Breast epithelium (tissue), 4 donors: ENCODE measurements around the gene SYNGR4. TPM values are rescaled to one million over a fixed set of nuclear protein-coding genes. Genes with fewer than 3 reads are reported as not detected.

Experiments
- DNase-seq, 2 donors: peaks; one replicate each; pipeline ENCODE4 v3.0.0-alpha.2; 2019; ENCODE audit warnings: low spot score in 2 of 2
- H3K27ac ChIP-seq, 2 donors: fragments of 200-600 bp; sonication (generic) in 1 of 2; one replicate each; pipeline ENCODE4 v1.5.1; 2016 to 2019; ENCODE audit warnings: mild to moderate bottlenecking in 1 of 2
- H3K27me3 ChIP-seq, 2 donors: fragments of 200-600 bp; sonication (generic) in 1 of 2; one replicate each; pipeline versions ENCODE4 v1.5.1 to v1.6.0; 2017 to 2019; ENCODE audit warnings: control low read depth in 1 of 2, mild to moderate bottlenecking in 1 of 2
- H3K36me3 ChIP-seq: fragments of 200-600 bp; one replicate; pipeline ENCODE4 v1.5.1; 2019
- H3K4me1 ChIP-seq, 2 donors: fragments of 200-600 bp; sonication (generic); one replicate each; pipeline ENCODE4 v1.5.1; 2016 to 2019; ENCODE audit warnings: control low read depth in 1 of 2
- H3K4me3 ChIP-seq, 3 donors: fragments of 200-600 bp; sonication (generic); 1 replicate in 2 of 3; 2 replicates in 1 of 3; pipeline ENCODE4 v1.5.1; 2016 to 2019; ENCODE audit warnings: mild to moderate bottlenecking in 3 of 3, moderate library complexity in 2 of 3
- H3K9me3 ChIP-seq, 2 donors: fragments of 200-600 bp; sonication (generic) in 1 of 2; one replicate each; pipeline ENCODE4 v1.5.1; 2016 to 2019; ENCODE audit warnings: control low read depth in 1 of 2
- POLR2A ChIP-seq: fragments of 450-650 bp; IDR thresholded peaks from one replicate; pipeline ENCODE4 v1.6.1; 2016; ENCODE audit warnings: antibody characterized with exemption, mild to moderate bottlenecking, moderate library complexity
- POLR2AphosphoS5 ChIP-seq, 3 donors: sonication (generic); formaldehyde crosslinking; IDR thresholded peaks; one replicate each; pipeline ENCODE4 v1.6.1; 2017; ENCODE audit warnings: antibody characterized with exemption in 3 of 3
- intact Hi-C: fragments of 100-400 bp; cut with DNase I; formaldehyde crosslinking; loops from one replicate; pipeline ENCODE4 v1.15.1; 2023; ENCODE audit warnings: low total_unique reads
- total RNA-seq, 3 donors: library from RNA; depleted of rRNA; stranded (reverse); fragments of >200 nt; gene quantifications; one replicate each; pipeline ENCODE4 v1.1.0, GENCODE V29; 2016
- TF ChIP-seq, protein P1 (sequence below), 3 donors: fragments of 450-650 bp; IDR thresholded peaks; one replicate each; pipeline ENCODE4 v1.5.1; 2016 to 2017; ENCODE audit warnings: antibody characterized with exemption in 3 of 3, mild to moderate bottlenecking in 3 of 3, moderate library complexity in 3 of 3

Gene SYNGR4
- total RNA-seq, 3 donors from 2014 or later, result not detected

GRCh38 chr19:48413879-48414587, 49.9 kb downstream of the SYNGR4 start:
- Histone ChIP-seq H3K27me3 (peaks cover 0 to 4% of the 10 kb centered on the region in 2 donors), H3K36me3 (no peaks in the 10 kb centered on the region), H3K27ac (no peak overlapping the region), H3K9me3 (no peaks in the 10 kb centered on the region), H3K4me3 (peak overlapping the region in 2 of 3 donors; percentile 34 to 49), H3K4me1 (no peaks in the 10 kb centered on the region)
- DNase-seq, result no peak
- intact Hi-C loops, result no loop called here
- TF ChIP-seq, protein P1, sequence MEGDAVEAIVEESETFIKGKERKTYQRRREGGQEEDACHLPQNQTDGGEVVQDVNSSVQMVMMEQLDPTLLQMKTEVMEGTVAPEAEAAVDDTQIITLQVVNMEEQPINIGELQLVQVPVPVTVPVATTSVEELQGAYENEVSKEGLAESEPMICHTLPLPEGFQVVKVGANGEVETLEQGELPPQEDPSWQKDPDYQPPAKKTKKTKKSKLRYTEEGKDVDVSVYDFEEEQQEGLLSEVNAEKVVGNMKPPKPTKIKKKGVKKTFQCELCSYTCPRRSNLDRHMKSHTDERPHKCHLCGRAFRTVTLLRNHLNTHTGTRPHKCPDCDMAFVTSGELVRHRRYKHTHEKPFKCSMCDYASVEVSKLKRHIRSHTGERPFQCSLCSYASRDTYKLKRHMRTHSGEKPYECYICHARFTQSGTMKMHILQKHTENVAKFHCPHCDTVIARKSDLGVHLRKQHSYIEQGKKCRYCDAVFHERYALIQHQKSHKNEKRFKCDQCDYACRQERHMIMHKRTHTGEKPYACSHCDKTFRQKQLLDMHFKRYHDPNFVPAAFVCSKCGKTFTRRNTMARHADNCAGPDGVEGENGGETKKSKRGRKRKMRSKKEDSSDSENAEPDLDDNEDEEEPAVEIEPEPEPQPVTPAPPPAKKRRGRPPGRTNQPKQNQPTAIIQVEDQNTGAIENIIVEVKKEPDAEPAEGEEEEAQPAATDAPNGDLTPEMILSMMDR (IDR thresholded peaks at IDR 0.05), result no peak
- TF ChIP-seq POLR2A (no peak), POLR2AphosphoS5 (IDR thresholded peaks at IDR 0.05) (no peak)

GRCh38 chr19:48415395-48415794, 51.2 kb downstream of the SYNGR4 start:
- Histone ChIP-seq H3K27me3 (peaks cover 0 to 4% of the 10 kb centered on the region in 2 donors), H3K4me3 (peak overlapping the region; percentile 3 to 49 (median 34)), H3K4me1 (no peaks in the 10 kb centered on the region), H3K36me3 (no peaks in the 10 kb centered on the region), H3K9me3 (no peaks in the 10 kb centered on the region), H3K27ac (no peak overlapping the region)
- intact Hi-C loops, result no loop called here
- no peak for TF ChIP-seq POLR2AphosphoS5 (IDR thresholded peaks at IDR 0.05)
- TF ChIP-seq POLR2A, result no peak
- TF ChIP-seq, protein P1 (IDR thresholded peaks at IDR 0.05), result no peak
- peak in 1 of 2 donors; percentile 29 for DNase-seq

- Histone ChIP-seq H3K27ac (no peak overlapping the region), H3K9me3 (no peaks in the 10 kb centered on the region), H3K36me3 (no peaks in the 10 kb centered on the region), H3K27me3 (peaks cover 0 to 4% of the 10 kb centered on the region in 2 donors), H3K4me1 (no peaks in the 10 kb centered on the region), H3K4me3 (peak overlapping the region in 2 of 3 donors; percentile 3 to 12)
- intact Hi-C loops, result no loop called here
- TF ChIP-seq POLR2AphosphoS5 (IDR thresholded peaks at IDR 0.05), result no peak
- no peak for TF ChIP-seq POLR2A
- TF ChIP-seq, protein P1 (IDR thresholded peaks at IDR 0.05), result no peak
- DNase-seq, result no peak
These were observed 51.6 kb downstream of the SYNGR4 start for GRCh38 chr19:48415806-48416221.

DNA sequence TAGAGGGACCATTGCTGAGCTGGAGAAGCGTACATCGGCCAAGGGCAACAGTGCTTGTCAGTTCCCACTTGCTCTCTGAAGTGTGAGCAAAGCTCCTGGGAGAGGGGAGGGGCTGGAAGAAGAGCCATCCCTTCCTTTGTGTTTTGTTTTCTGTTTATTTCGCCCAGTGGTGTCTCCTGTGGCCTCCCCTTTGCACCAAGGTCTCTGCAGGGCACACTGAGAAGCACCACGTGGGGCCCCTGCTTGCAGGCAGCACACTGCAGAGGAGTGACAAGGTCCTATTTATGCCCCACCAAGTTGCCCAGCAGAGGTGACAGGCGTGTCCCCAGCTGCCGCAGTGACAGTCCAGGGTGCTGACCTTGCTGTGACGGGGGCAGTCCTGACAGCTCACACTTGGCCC, 53.3 kb downstream of the SYNGR4 start:
- intact Hi-C loops, result no loop called here
- Histone ChIP-seq H3K4me1 (no peaks in the 10 kb centered on the region), H3K36me3 (no peaks in the 10 kb centered on the region), H3K27me3 (peaks cover 0 to 4% of the 10 kb centered on the region in 2 donors), H3K27ac (no peak overlapping the region), H3K9me3 (no peaks in the 10 kb centered on the region), H3K4me3 (no peak overlapping the region)
- no peak for TF ChIP-seq POLR2A
- TF ChIP-seq, protein P1 (IDR thresholded peaks at IDR 0.05), result no peak
- no peak for TF ChIP-seq POLR2AphosphoS5 (IDR thresholded peaks at IDR 0.05)
- DNase-seq, result no peak

DNA sequence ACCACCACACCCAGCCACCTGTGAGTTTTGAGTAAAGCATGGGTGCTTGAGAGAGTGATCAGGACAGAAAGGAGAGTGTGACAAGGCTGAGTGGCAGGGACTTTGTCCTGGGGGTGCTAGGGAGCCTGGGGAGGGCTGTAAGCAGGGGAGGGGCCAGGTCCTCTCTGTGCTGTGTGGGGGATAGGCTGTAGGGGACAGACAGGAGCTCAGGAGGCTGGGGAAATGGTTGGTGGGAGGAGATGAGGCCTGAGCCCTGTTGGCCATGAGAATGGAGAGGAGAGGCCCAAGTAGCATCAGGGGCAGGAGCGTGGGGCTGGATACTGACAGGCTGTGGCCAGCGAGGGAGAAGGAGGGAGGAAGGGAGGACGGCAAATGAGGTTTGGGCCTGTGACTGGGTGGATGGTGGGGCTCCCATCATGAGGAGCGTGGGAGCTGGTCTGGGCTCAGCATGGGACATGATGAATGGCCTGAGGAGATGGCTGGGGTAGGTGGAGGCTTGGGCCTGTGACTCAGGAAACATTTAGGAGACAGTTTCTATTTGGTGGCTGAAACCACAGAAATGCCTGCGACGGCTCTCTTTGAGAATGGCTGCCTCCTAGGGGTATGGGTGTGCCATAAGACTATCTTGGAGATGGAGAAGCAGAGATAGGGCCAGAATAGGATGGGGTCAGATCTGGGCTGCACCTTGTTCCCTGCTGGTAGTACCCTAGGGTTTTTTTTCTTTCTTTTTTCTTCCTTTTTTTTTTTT, 54.3 kb downstream of the SYNGR4 start:
- Histone ChIP-seq H3K36me3 (no peaks in the 10 kb centered on the region), H3K9me3 (no peaks in the 10 kb centered on the region), H3K4me3 (no peak overlapping the region), H3K27me3 (peaks cover 0 to 4% of the 10 kb centered on the region in 2 donors), H3K4me1 (no peaks in the 10 kb centered on the region), H3K27ac (no peak overlapping the region)
- intact Hi-C loops, result no loop called here
- no peak for TF ChIP-seq POLR2A
- no peak for TF ChIP-seq POLR2AphosphoS5 (IDR thresholded peaks at IDR 0.05)
- TF ChIP-seq, protein P1 (IDR thresholded peaks at IDR 0.05), result no peak
- DNase-seq, result no peak
